Epithelial cell of proximal tubule (primary cell): ENCODE results near the gene GPC5. TPM values are rescaled to one million over a fixed set of nuclear protein-coding genes. Genes with fewer than 3 reads are reported as not detected.

Experiments used
- DNase-seq: peaks from one replicate; pipeline ENCODE4 v3.0.0-alpha.2; 2011; ENCODE audit warnings: low read depth
- H3K4me3 ChIP-seq: 2 replicates; pipeline ENCODE4 v1.5.1; 2011; ENCODE audit warnings: low read depth, mild to moderate bottlenecking, low read length
- total RNA-seq: library from RNA; depleted of rRNA; stranded (reverse); fragments of >200 nt; gene quantifications from 2 replicates; pipeline ENCODE4 v1.2.3, GENCODE V29; 2015
- TF ChIP-seq, protein P1 (sequence below): conservative IDR thresholded peaks from 2 replicates; pipeline ENCODE4 v1.5.1; 2012; ENCODE audit warnings: low read depth, mild to moderate bottlenecking, low read length

Gene GPC5
- total RNA-seq, 1 donor from 2014 or later = not detected

DNA sequence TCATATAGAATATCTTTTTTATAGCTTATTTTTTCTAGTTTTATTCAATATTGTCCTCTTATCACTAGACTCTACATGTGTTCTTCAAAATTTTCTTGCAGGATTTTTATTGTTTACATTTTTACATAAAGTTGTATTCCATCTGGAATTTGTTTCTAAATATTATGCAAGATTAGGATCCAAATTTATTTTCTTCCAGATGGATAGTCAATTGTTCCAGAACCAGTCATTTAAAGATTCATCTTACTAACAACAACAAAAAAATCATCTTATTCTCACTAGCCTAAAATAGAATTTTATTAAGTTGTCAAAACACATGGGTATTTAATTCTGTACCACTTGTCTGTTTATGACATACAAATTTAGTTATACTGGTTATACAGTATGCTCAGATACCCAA lies 1437.8 kb downstream of the GPC5 start:
- DNase-seq = no peak
- H3K4me3 ChIP-seq = no peak overlapping the region
- TF ChIP-seq, protein P1, sequence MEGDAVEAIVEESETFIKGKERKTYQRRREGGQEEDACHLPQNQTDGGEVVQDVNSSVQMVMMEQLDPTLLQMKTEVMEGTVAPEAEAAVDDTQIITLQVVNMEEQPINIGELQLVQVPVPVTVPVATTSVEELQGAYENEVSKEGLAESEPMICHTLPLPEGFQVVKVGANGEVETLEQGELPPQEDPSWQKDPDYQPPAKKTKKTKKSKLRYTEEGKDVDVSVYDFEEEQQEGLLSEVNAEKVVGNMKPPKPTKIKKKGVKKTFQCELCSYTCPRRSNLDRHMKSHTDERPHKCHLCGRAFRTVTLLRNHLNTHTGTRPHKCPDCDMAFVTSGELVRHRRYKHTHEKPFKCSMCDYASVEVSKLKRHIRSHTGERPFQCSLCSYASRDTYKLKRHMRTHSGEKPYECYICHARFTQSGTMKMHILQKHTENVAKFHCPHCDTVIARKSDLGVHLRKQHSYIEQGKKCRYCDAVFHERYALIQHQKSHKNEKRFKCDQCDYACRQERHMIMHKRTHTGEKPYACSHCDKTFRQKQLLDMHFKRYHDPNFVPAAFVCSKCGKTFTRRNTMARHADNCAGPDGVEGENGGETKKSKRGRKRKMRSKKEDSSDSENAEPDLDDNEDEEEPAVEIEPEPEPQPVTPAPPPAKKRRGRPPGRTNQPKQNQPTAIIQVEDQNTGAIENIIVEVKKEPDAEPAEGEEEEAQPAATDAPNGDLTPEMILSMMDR = no peak

DNA sequence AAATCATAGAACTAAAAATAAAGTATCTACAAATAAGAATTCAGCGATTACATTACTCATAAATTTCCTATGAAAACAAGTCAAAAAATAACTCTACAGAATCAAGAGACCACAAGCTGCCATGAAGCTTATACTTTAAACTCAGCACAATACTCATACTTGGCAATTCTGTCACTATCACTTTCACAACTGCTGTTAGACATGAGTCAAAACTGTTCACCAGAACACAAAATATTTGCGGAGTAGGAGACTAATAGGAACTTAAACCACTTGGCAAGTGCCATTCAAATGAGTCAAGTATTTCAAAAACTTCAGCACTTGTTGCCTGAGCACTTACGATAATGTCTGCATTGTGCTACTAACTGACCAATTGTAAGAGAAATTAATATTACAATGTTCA lies 1440.4 kb downstream of the GPC5 start:
- peak; percentile 95 for DNase-seq
- TF ChIP-seq, protein P1 = no peak
- H3K4me3 ChIP-seq = no peak overlapping the region

DNA sequence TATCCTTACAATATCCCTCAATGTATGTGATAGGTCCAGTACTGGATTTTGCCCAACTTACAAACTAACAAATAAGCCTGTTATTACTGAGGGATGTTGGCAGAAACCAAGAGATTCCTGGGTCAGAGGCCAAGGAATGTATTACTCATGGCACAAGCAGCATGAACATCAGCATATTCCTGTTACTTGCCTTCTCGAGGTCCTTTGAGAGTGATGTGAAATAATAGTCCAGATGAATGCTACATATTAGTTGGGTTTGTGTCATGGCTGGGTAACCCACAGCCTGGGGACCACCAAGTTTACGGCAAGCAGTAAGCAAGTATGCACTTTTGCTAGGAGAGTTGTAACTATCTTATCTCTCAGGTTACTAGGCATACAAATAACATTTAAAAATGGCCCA lies 1443.7 kb downstream of the GPC5 start:
- DNase-seq = peak; percentile 79
- no peak overlapping the region for H3K4me3 ChIP-seq
- TF ChIP-seq, protein P1 = no peak

DNA sequence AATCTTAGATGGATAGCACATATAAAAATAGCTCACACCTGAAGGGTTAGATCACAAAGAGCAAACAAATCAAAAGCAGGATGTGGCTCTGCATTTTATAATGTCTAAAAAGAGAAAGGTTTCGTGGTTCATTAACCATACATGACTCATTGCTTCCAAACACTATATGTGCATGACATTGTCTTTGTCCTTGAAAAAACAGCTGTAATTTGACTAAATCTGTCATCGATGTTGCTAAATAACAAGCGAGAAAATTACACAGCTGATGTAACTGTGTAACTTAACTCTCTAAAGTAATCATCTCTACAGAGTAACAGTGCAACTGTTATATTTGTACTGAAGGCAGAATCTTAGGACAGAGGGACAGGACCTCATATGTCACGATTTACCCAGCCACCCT lies 1445.1 kb downstream of the GPC5 start:
- H3K4me3 ChIP-seq = no peak overlapping the region
- TF ChIP-seq, protein P1 = no peak
- peak; percentile 76 for DNase-seq

DNA sequence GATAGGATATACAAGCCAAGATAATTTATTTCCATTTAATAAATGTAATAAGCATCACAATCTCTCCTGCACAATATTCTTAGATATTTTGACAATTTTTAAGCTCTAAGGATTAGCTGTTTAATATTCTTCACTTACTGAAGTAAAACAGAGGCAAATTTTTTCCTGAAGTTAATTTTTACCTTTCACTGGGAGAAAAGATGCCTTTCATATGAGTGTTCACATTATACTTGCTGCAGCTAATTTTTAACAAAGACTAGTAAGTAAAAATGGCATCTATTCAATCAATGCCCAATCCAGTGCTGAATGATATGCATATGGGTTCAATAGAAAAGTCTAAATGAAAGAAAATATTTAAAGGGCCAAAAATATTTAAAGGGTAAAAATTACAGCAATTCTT lies 1451.0 kb downstream of the GPC5 start:
- peak; percentile 49 for DNase-seq
- H3K4me3 ChIP-seq = no peak overlapping the region
- TF ChIP-seq, protein P1 = no peak

DNA sequence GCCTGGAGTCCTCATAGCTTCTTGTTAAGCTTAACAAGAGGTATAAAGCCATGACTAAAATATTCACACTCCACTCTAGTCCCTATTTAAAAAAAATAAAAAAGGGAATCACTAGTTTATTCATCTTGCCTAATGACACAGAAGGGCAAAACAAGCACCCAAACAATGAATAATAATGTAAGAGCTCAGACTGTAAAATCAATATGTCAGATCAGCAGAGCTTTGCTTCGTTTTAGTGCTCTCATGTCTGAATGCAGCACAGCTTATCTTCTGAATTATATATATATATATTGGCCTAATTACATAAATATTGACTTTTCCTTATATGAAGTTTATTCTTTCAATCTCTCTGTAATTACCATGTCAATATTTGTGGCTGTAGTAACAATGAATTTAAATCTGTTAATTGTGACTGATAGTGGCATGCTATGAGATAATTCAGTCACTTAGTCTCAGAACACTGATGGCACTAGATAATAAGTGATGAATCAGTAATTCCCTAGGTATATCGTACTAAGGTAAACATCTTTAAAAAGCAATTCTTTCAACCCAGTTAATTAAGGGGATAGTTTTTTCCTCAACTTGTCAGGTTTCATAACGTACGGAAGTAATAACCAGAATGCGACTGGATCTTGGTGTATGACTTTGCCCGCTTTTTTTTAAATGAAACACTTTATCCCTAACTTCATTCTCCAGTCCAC lies 1466.3 kb downstream of the GPC5 start:
- no peak overlapping the region for H3K4me3 ChIP-seq
- TF ChIP-seq, protein P1 = no peak
- DNase-seq = no peak

DNA sequence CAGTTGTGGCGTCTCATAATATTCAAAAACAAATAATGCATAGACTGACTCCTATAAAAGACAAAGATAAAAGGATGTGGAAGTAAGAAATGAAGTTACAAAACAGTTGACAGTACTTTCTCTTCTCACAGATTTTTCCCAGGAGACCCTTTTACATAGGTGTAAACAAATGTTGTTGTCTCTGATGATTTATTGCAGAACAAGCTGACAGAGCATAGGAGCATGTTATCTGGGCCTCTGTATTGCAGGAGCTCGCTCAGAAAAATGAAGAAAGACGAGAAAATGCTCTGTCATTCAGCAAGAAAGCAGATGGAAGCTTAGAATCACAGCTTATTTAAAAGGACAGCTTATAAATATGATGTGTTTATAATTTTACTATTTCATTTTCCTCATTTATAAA lies 1474.6 kb downstream of the GPC5 start:
- DNase-seq = no peak
- TF ChIP-seq, protein P1 = no peak
- H3K4me3 ChIP-seq = no peak overlapping the region
